Caki2 (cell line): ENCODE measurements around the gene TERT. TPM values are rescaled to one million over a fixed set of nuclear protein-coding genes. Genes with fewer than 3 reads are reported as not detected.
"Not testable (repeated sequence)": the region's sequence is repeated elsewhere in the genome, so short reads cannot be mapped to it uniquely, and the experiment has no call there.

ENCODE experiments used
- DNase-seq: peaks from one replicate; pipeline ENCODE4 v3.0.0-alpha.2; 2015; ENCODE audit warnings: low read depth
- in situ Hi-C: cut with HindIII; loops from 2 replicates; pipeline ENCODE4 v1.10.0; 2016; ENCODE audit warnings: low sequenced_read_pairs, low pct_unique_long_range_greater_than_20kb, mixed read lengths
- total RNA-seq: library from RNA; depleted of rRNA; stranded (reverse); fragments of >200 nt; shearing (Covaris generic); gene quantifications from 2 replicates; pipeline ENCODE4 v1.2.3, GENCODE V29; 2014; ENCODE audit warnings: low replicate concordance; rRNA removed

TERT gene
- 0.03 and 3.9 TPM in 2 replicates for total RNA-seq

DNA sequence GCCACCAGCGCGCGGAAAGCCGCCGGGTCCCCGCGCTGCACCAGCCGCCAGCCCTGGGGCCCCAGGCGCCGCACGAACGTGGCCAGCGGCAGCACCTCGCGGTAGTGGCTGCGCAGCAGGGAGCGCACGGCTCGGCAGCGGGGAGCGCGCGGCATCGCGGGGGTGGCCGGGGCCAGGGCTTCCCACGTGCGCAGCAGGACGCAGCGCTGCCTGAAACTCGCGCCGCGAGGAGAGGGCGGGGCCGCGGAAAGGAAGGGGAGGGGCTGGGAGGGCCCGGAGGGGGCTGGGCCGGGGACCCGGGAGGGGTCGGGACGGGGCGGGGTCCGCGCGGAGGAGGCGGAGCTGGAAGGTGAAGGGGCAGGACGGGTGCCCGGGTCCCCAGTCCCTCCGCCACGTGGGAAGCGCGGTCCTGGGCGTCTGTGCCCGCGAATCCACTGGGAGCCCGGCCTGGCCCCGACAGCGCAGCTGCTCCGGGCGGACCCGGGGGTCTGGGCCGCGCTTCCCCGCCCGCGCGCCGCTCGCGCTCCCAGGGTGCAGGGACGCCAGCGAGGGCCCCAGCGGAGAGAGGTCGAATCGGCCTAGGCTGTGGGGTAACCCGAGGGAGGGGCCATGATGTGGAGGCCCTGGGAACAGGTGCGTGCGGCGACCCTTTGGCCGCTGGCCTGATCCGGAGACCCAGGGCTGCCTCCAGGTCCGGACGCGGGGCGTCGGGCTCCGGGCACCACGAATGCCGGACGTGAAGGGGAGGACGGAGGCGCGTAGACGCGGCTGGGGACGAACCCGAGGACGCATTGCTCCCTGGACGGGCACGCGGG is at the start of gene TERT:
Gene TERT (minus strand): TSS at position 234 of the 815 bp plus-strand sequence. CDS start 79 bp downstream, at position 155.
- no peak for DNase-seq
- in situ Hi-C loops, result no loop called here

DNA sequence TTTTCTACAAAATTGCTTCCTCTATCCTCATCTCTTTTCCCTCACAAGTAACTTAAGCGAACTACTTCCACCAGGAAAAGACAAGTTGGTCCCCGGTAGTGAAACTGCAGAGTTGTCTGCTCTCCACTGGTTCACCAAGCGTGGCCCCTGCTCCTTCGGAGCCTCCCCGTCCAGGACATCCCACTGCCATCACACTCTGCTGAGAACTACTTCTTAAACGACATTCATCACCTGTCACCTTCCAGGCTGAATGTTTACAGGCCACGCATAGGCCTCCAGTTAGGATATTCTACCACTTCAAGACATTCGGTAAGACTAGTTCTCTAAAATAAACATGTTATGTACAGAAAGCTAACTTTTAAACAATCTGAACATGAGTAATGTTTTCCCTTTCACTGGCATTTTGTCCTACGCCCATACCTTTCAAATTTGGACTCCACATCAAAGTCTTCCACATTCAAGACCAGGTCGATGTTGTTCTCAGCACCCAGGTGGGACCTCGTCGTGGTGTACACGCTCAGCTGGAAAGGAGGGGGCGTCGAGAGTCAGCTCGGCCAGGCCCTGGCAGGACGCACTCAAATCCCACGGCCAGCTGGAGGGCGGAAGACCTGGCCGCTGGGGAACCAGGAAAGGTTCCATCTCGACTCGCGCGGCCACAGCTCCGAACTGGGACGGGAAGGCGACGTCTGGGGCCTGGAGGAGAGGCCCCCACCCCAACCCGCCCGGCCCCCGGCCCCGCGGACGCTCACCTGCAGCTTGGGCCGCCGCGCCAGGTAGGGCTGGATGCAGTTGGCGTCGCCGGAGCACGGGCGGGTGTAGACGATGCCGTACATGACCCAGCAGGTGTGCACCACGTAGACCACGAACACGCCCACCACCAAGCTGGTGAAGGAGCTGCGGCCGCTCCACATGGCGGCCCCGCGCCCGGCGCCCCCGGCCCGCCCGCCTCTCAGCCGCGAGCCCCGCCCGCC is 49.3 kb upstream of the TERT start:
- DNase-seq, result no peak
- in situ Hi-C loops, result no loop called here

GRCh38 chr5:1343315-1343751 is 48.5 kb upstream of the TERT start:
- in situ Hi-C loops, result no loop called here
- DNase-seq, result no peak

GRCh38 chr5:1342711-1343110 is 47.8 kb upstream of the TERT start:
- in situ Hi-C loops, DNase-seq: not testable (repeated sequence)

DNA sequence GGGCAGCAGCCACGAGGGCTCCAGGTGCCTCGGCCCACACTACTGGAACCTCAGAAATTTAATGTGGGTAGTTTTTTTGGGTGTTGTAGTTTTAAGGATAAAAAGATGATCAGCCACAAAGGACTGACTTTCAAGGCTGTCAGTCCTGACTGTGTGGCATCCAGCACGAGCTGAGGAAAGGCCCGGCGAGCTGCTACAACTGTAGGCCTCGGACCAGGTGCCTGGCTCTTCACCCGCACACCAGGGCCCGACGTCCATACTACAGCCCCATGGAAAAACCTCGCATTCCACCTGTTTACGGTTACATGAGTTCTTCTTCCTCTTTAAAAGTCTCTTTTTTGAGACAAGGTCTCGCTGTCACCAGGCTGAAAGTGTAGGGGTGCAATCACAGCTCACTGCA is 47.4 kb upstream of the TERT start:
- in situ Hi-C loops, result no loop called here

DNA sequence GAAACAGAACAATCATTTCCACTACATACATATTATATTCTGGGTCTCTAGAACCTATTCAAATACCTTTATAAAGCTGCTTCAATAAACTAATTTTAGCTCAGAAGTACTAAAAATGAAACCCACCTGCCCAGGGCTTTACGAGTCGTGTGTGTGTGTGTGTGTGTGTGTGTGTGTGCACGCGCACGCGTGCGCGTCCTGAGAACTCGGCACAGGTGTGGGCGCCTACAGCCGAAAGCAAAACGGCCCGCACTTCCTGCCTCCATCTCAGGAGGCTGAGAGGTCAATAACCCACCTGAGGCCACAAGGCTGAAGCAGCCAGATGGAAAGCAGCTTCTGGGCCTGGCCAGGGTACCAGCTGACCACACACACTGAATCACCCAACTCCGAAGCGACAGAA is 47.0 kb upstream of the TERT start:
- in situ Hi-C loops, result no loop called here
- DNase-seq, result no peak

More for the DNA sequence above, 47.4 kb upstream of the TERT start:
- DNase-seq, result no peak

GRCh38 chr5:1339818-1340210 is 44.9 kb upstream of the TERT start:
- DNase-seq, in situ Hi-C loops: not testable (repeated sequence)

- DNase-seq, in situ Hi-C loops: not testable (repeated sequence)
These were observed 44.4 kb upstream of the TERT start for GRCh38 chr5:1339139-1339817.

- in situ Hi-C loops, result no loop called here
- DNase-seq, result no peak
These were observed 43.7 kb upstream of the TERT start for GRCh38 chr5:1338506-1339070.

- DNase-seq, result no peak
- in situ Hi-C loops, result no loop called here
These were observed 43.3 kb upstream of the TERT start for GRCh38 chr5:1338196-1338490.

GRCh38 chr5:1337489-1338195 is 42.8 kb upstream of the TERT start:
- in situ Hi-C loops, result no loop called here
- no peak for DNase-seq

GRCh38 chr5:1336749-1337488 is 42.1 kb upstream of the TERT start:
- DNase-seq, result no peak
- in situ Hi-C loops, result no loop called here

DNA sequence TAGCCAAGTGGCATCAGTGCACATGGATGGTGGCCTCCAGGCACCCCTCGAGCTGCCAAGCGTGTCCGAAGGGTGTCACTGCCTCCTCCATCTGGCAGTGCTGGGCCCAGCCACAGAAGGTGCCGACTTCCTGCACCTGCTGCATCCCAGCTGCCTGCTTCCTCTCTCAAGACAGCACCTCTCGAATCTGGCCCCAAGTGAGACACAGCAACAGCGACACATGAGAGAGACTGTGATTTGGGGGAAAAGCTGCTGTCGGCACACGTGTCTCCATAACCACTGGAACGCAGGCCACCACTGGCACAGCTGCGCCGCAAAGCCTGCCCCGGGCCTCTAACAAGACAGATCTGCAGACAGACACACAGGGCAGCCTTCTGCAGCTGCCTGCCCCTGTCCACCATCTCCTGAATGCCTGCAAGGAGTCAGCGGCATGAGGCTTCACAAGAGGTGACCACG is 41.3 kb upstream of the TERT start:
- in situ Hi-C loops, result no loop called here
- no peak for DNase-seq

DNA sequence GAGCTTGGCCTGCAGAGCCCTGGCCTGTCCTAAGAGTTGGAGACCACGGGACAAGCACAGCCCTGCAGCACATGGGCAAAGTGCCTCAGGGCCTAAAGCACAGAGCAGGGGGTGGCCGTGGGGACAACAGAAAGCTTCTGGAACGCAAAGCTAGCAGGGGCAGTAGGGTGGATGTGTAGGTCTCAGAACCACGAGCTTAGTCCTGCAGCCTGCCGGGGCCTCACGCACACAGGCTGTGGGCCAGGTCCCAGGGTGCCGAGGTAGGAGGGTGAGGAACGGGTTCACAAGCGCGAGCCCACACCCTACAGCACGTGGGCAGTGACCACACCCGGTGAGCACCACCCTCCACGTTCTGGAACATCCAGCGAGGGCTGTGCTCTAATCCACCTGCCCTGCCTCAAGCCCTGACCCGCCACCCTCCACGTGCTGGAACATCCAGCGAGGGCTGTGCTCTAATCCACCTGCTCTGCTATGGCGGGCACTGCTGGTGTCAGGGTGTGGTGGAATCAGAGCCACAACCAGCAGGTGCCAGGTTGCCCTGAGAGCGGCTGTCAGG is 40.8 kb upstream of the TERT start:
- no peak for DNase-seq
- in situ Hi-C loops, result no loop called here

DNA sequence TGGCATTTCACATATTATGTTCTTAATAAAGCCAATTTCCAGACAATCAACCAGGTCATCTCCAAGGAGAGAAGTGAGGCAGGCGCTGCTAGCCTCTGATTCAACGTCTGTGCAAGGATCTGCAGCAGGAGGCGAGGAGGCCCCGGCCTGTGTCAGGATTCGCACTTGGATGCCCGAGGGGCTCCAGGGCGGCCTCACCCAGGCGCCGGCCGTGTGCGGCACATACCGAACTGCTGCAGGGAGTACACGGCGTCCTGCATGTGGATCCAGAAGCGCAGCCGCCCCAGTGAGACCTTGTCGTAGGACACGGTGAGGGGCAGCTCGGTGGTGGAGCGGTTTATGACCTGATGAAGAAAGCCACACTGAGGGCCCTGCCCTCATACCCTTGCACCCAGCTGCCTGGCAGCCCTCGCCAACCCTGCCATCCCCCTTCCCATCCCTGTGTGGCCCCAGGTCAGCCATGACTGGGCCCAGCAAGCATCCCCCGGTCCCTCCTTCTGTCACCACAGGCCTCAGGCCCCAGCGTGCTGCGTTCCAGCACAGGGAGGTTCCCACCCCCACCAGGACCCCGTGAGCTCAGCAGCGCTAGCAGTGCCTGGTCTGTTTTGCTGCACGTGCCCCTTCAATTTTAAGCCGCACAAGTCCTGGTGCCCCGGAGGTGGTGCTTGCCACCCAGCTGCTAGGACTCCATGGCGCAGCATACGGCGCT is 40.1 kb upstream of the TERT start:
- in situ Hi-C loops, result no loop called here
- no peak for DNase-seq

GRCh38 chr5:1333986-1334385 is 39.1 kb upstream of the TERT start:
- DNase-seq, result no peak
- in situ Hi-C loops, result no loop called here
